Diencephalon (tissue), 1 donor: ENCODE measurements around the gene CABP2. TPM values are rescaled to one million over a fixed set of nuclear protein-coding genes. Genes with fewer than 3 reads are reported as not detected.

Experiments used
- small RNA-seq: library from RNA; depleted of rRNA; stranded (forward); fragments of <200 nt; gene quantifications from one replicate; pipeline ENCODE3, GENCODE V24; 2014
- total RNA-seq: library from RNA; depleted of rRNA; stranded (reverse); fragments of >200 nt; gene quantifications from one replicate; pipeline ENCODE4 v1.2.3, GENCODE V29; 2014

Gene CABP2
- not detected for total RNA-seq

DNA sequence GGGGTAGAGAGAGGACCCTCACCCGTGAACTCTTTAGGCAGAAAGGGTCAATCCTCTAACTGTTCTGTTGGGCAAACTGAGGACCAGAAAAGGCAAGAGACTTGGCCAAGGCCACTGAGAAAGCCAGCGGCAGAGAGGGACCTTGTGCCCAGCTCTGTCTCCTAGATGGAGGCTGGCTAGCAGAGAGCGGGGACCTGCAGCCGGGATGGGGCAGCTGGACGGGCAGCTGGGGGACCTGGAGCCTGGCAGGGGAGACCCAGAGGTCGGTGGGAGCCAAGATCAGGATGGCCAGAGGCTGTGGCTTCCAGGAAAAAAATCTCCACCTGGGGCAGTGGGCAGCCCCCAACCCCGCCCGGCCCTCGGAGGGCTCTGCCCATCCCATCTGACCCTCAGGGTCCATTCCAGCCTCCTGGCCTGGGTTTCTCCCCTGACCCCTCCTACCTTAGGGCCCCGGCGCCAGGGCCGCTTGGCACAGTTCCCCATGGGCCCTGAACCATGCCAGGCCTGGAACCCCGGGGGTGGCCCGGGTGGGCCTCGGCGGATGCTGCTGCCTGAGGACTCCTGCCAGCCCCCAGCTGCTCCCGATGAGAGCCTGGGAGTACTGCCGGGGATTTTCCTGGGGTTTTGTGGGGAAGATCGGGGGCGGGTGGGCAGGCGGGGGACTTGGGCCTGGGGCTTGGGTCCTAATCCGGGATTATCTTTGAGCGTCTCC, at the start of gene CABP2:
CABP2 (minus strand) TSS at position 603 of the 712 bp plus-strand sequence; CDS start at position 483, 120 bp downstream.

DNA sequence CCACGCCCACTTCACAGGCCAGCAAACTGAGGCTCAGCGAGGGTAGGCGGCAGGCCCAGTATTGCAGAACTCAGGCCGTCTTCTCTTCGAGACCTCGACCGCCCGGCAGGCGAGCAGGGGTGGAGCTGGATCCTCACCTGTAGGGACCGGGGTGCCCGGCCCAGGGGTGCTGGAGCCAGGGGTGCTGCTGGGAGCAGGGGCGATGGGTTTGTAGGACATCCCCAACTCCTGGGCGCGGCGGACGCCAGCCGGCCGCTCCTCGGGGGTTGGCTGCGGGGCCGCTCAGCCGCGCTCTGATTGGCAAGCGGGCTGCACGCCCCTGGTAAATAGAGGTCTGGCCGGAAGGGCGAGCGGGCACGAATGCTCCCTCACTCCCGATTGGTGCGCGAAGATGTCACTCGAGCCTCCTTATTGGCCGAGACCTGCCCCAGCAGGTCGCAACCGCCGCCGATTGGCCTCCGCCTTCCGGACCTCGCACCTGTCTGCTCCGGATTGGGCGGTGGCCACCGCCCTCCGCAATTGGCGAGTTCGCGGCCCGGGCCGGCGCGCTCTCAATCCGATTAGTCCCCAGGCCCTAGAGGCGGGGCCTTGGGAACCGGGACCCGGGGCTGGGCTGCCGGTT, 15.3 kb downstream of the CABP2 start, which contains the start of gene CDK2AP2:
CDK2AP2 (minus strand) TSS at position 299 of the 622 bp plus-strand sequence; CDS start at position 219, 80 bp downstream.

GRCh38 chr11:67504950-67505581, 18.2 kb downstream of the CABP2 start, which contains the start of gene PITPNM1:
TSS of gene PITPNM1 (minus strand) at chr11:67505363. CDS start at chr11:67504180, 1,183 bp downstream.

DNA sequence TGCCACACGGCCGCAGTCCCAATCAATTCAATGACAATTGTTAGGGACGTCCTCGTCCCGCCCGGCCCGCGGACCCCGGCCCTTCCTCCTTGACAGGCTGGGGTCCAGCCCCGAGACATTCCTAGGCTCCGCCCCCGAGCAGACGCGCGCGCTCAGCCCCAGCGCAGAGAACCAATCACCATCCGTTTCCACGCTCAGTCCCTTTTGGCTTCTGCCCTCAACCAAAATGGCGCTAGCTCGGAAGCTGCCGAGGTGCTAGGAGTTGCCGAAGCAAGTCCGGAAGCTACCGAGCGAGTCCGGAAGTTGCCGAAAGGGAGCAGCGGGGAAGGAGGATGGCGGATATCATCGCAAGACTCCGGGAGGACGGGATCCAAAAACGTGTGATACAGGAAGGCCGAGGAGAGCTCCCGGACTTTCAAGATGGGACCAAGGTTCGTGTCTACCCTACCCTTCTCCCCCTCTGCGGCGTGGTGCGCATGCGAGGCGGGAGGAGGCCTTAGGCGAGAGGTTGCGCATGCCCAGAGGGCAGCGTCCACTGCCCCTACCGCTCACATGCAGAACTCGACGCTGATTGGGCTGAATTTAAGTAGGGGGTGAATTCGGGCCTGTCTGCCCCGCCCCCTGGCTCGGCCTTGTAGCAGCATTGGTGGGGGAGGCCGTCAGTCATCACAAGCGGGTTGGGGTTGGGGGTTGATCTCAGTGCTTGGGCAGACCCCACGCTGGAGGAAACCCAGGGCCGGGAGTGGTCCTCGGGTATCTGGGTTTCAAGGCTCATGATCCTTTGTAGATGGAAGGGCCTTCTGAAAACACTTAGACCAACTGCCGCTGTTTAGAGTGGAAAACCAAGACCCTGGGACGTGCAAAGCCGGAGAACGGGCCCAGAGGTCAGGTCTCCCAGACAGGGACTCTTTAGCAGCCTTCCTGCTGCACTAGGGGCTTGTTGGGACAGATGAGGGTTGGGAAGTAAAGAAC, 40.1 kb downstream of the CABP2 start, which contains the start of gene AIP:
AIP (plus strand) TSS at position 200 of the 972 bp plus-strand sequence; CDS start at position 333, 133 bp downstream.

Small RNA genes within 50 kb of the gene (small RNA-seq; reads per million reads assigned to genes)
- not detected for gene MIR6752

Other genes with a start within 250 kb of the CABP2 start
- 57.7 TPM for gene ANKRD13D, start 234.1 kb downstream of the CABP2 start, total RNA-seq
- gene SSH3, start 219.9 kb downstream of the CABP2 start, total RNA-seq = 4.6 TPM
- 4.2 TPM for gene POLD4, start 169.9 kb downstream of the CABP2 start, total RNA-seq
- gene CLCF1, start 149.8 kb downstream of the CABP2 start, total RNA-seq = not detected
- gene RAD9A, start 131.5 kb downstream of the CABP2 start, total RNA-seq = 15.5 TPM
- gene PPP1CA, start 121.6 kb downstream of the CABP2 start, total RNA-seq = 65.0 TPM
- gene TBC1D10C, start 119.4 kb downstream of the CABP2 start, total RNA-seq = 0.46 TPM
- 0.23 TPM for gene CARNS1, start 107.8 kb downstream of the CABP2 start, total RNA-seq
- gene RPS6KB2, start 95.0 kb downstream of the CABP2 start, total RNA-seq = 12.9 TPM
- not detected for gene PTPRCAP, start 85.8 kb downstream of the CABP2 start, total RNA-seq
- 28.8 TPM for gene CORO1B, start 80.0 kb downstream of the CABP2 start, total RNA-seq
- gene GPR152, start 70.7 kb downstream of the CABP2 start, total RNA-seq = not detected
- gene CABP4, start 68.1 kb downstream of the CABP2 start, total RNA-seq = 0.23 TPM
- gene TMEM134, start 54.2 kb downstream of the CABP2 start, total RNA-seq = 9.5 TPM
- 53.7 TPM for gene AIP, start 40.4 kb downstream of the CABP2 start, total RNA-seq
- 81.7 TPM for gene PITPNM1, start 18.1 kb downstream of the CABP2 start, total RNA-seq
- 9.5 TPM for gene CDK2AP2, start 15.3 kb downstream of the CABP2 start, total RNA-seq
- 215 TPM for gene GSTP1, start 60.4 kb upstream of the CABP2 start, total RNA-seq
- gene NDUFV1, start 83.5 kb upstream of the CABP2 start, total RNA-seq = 188 TPM
- 1.4 TPM for gene NUDT8, start 106.5 kb upstream of the CABP2 start, total RNA-seq
- gene TBX10, start 116.3 kb upstream of the CABP2 start, total RNA-seq = not detected
- gene ACY3, start 127.3 kb upstream of the CABP2 start, total RNA-seq = 1.4 TPM
- gene ALDH3B2, start 151.2 kb upstream of the CABP2 start, total RNA-seq = not detected